WTC11 (cell line): ENCODE results near the gene KLK13.

Source experiments
- ATF1 ChIP-seq: sonication (generic); formaldehyde crosslinking; IDR thresholded peaks from 2 replicates; pipeline ENCODE4 v1.8.1; 2023; ENCODE audit warnings: mild to moderate bottlenecking, moderate library complexity, missing genetic modification reagents
- CREM ChIP-seq: sonication (generic); formaldehyde crosslinking; IDR thresholded peaks from 2 replicates; pipeline ENCODE4 v1.8.1; 2022; ENCODE audit warnings: mild to moderate bottlenecking, missing genetic modification reagents, moderate library complexity
- KAT7 ChIP-seq: sonication (generic); formaldehyde crosslinking; IDR thresholded peaks from 2 replicates; pipeline ENCODE4 v1.8.1; 2023; ENCODE audit warnings: missing genetic modification reagents, mild to moderate bottlenecking, borderline replicate concordance
- ZNF232 ChIP-seq: sonication (generic); formaldehyde crosslinking; IDR thresholded peaks from 2 replicates; pipeline ENCODE4 v1.8.0; 2022; ENCODE audit warnings: mild to moderate bottlenecking, missing genetic modification reagents
- ZNF263 ChIP-seq: sonication (generic); formaldehyde crosslinking; IDR thresholded peaks from 2 replicates; pipeline ENCODE4 v1.8.1; 2022; ENCODE audit warnings: low read depth, mild to moderate bottlenecking, moderate library complexity, missing genetic modification reagents
- ZNF423 ChIP-seq: fragments of 250-450 bp; sonication (Bioruptor Pico); IDR thresholded peaks from 2 replicates; pipeline ENCODE4 v2.1.2; 2022; ENCODE audit warnings: mild to moderate bottlenecking, moderate library complexity
- TF ChIP-seq, protein P1 (sequence below): fragments of 200-600 bp; IDR thresholded peaks from 2 replicates; pipeline ENCODE4 v1.8.0; 2022; ENCODE audit warnings: antibody characterized with exemption
- TF ChIP-seq, protein P2 (sequence below): sonication (generic); formaldehyde crosslinking; IDR thresholded peaks from 2 replicates; pipeline ENCODE4 v1.8.1; 2023; ENCODE audit warnings: mild to moderate bottlenecking, missing genetic modification reagents
- TF ChIP-seq, protein P3 (sequence below): sonication (generic); formaldehyde crosslinking; IDR thresholded peaks from 2 replicates; pipeline ENCODE4 v1.8.0; 2022; ENCODE audit warnings: mild to moderate bottlenecking, missing genetic modification reagents
- TF ChIP-seq, protein P4 (sequence below): sonication (generic); formaldehyde crosslinking; IDR thresholded peaks from 2 replicates; pipeline ENCODE4 v1.8.1; 2023; ENCODE audit warnings: mild to moderate bottlenecking, missing genetic modification reagents, moderate library complexity
- TF ChIP-seq, protein P5 (sequence below): sonication (generic); formaldehyde crosslinking; conservative IDR thresholded peaks from 2 replicates; pipeline ENCODE4 v1.8.1; 2022; ENCODE audit warnings: mild to moderate bottlenecking, missing genetic modification reagents

DNA sequence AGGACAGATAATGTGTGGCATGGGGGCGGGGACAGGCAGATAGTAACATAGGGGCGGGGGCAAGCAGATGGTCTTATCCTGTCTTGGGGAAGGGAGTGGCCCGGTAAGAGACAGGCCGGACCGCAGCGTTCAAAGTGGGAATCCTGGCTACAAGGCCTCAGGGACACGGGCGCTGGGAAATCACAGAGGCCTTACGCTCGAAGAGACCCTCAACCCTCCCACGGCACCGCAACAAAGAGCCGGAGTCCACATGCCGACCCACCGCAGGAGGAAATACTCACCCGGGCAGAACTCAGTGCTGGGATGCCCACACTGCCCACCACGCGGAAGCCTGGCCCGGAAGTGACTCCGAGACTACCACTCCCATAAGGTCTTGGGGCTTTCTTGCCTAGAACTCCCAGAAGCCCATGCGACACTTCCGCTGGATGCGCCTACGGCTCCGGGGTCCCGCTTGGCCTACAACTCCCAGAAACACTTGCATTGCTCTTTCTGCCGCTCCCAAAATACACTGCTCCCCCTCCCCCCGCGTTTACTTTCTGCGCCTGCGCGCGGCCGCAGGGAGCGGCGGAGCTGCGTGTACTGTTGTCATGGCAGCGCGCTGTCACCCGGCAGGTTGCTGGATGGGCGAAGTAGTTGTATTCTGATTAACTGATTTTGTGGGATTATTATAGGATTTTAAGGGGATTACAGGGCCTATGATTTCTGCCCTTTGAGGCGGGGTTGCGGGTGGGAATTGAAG, 43.3 kb upstream of the KLK13 start, which contains the start of gene CTU1:
- TF ChIP-seq, protein P1, sequence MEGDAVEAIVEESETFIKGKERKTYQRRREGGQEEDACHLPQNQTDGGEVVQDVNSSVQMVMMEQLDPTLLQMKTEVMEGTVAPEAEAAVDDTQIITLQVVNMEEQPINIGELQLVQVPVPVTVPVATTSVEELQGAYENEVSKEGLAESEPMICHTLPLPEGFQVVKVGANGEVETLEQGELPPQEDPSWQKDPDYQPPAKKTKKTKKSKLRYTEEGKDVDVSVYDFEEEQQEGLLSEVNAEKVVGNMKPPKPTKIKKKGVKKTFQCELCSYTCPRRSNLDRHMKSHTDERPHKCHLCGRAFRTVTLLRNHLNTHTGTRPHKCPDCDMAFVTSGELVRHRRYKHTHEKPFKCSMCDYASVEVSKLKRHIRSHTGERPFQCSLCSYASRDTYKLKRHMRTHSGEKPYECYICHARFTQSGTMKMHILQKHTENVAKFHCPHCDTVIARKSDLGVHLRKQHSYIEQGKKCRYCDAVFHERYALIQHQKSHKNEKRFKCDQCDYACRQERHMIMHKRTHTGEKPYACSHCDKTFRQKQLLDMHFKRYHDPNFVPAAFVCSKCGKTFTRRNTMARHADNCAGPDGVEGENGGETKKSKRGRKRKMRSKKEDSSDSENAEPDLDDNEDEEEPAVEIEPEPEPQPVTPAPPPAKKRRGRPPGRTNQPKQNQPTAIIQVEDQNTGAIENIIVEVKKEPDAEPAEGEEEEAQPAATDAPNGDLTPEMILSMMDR: no peak
- TF ChIP-seq CREM (CRISPR knock-in tag) (no peak), KAT7 (CRISPR knock-in tag) (no peak), ATF1 (no peak), ZNF263 (no peak), ZNF423 (CRISPR knock-in tag) (no peak), ZNF232 (no peak)
- TF ChIP-seq, protein P2, sequence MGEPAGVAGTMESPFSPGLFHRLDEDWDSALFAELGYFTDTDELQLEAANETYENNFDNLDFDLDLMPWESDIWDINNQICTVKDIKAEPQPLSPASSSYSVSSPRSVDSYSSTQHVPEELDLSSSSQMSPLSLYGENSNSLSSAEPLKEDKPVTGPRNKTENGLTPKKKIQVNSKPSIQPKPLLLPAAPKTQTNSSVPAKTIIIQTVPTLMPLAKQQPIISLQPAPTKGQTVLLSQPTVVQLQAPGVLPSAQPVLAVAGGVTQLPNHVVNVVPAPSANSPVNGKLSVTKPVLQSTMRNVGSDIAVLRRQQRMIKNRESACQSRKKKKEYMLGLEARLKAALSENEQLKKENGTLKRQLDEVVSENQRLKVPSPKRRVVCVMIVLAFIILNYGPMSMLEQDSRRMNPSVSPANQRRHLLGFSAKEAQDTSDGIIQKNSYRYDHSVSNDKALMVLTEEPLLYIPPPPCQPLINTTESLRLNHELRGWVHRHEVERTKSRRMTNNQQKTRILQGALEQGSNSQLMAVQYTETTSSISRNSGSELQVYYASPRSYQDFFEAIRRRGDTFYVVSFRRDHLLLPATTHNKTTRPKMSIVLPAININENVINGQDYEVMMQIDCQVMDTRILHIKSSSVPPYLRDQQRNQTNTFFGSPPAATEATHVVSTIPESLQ (CRISPR knock-in tag): no peak
- TF ChIP-seq, protein P3, sequence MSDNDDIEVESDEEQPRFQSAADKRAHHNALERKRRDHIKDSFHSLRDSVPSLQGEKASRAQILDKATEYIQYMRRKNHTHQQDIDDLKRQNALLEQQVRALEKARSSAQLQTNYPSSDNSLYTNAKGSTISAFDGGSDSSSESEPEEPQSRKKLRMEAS (CRISPR knock-in tag): peak; percentile 80
- TF ChIP-seq, protein P4, sequence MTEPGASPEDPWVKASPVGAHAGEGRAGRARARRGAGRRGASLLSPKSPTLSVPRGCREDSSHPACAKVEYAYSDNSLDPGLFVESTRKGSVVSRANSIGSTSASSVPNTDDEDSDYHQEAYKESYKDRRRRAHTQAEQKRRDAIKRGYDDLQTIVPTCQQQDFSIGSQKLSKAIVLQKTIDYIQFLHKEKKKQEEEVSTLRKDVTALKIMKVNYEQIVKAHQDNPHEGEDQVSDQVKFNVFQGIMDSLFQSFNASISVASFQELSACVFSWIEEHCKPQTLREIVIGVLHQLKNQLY (CRISPR knock-in tag): no peak
- TF ChIP-seq, protein P5, sequence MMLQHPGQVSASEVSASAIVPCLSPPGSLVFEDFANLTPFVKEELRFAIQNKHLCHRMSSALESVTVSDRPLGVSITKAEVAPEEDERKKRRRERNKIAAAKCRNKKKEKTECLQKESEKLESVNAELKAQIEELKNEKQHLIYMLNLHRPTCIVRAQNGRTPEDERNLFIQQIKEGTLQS (CRISPR knock-in tag): no peak
